NB4 (cell line): Measurements from ENCODE around the gene MRPL54.

Source experiments
- CTCF ChIP-seq: IDR thresholded peaks from one replicate; pipeline ENCODE4 v1.5.1; 2012; ENCODE audit warnings: low read depth, low read length
- MYC ChIP-seq: IDR thresholded peaks from 2 replicates; pipeline ENCODE4 v1.6.1; 2011; ENCODE audit warnings: low read depth, low read length
- POLR2A ChIP-seq: IDR thresholded peaks from 2 replicates; pipeline ENCODE4 v1.6.1; 2011; ENCODE audit warnings: mild to moderate bottlenecking; ENCODE audit not compliant: insufficient read length; ENCODE audit errors: extremely low read depth
- TF ChIP-seq, protein P1 (sequence below): IDR thresholded peaks from 2 replicates; pipeline ENCODE4 v1.6.1; 2011; ENCODE audit warnings: low read depth, low read length

GRCh38 chr19:3737487-3738205 is 24.8 kb upstream of the MRPL54 start:
- TF ChIP-seq CTCF (no peak), POLR2A (no peak), MYC (no peak)
- TF ChIP-seq, protein P1, sequence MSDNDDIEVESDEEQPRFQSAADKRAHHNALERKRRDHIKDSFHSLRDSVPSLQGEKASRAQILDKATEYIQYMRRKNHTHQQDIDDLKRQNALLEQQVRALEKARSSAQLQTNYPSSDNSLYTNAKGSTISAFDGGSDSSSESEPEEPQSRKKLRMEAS: no peak
